HepG2 (cell line): ENCODE data around the gene RRP12. TPM values are rescaled to one million over a fixed set of nuclear protein-coding genes. Genes with fewer than 3 reads are reported as not detected.

Source experiments
- ATRX ChIP-seq: sonication (generic); formaldehyde crosslinking; IDR thresholded peaks from 2 replicates; pipeline ENCODE4 v1.4.0; 2020; ENCODE audit warnings: missing genetic modification reagents, borderline replicate concordance
- CENPX ChIP-seq: sonication (generic); formaldehyde crosslinking; IDR thresholded peaks from 2 replicates; pipeline ENCODE4 v1.9.0; 2021; ENCODE audit warnings: mild to moderate bottlenecking, missing genetic modification reagents, moderate library complexity
- MAFG ChIP-seq: sonication (generic); formaldehyde crosslinking; IDR thresholded peaks from 2 replicates; pipeline ENCODE4 v1.5.1; 2020; ENCODE audit warnings: mild to moderate bottlenecking, missing genetic modification reagents
- NCOA2 ChIP-seq: sonication (generic); formaldehyde crosslinking; IDR thresholded peaks from 2 replicates; pipeline ENCODE4 v1.8.0; 2022; ENCODE audit warnings: inconsistent platforms
- NRL ChIP-seq: sonication (generic); formaldehyde crosslinking; IDR thresholded peaks from 2 replicates; pipeline ENCODE4 v1.5.0; 2020; ENCODE audit warnings: missing genetic modification reagents, mild to moderate bottlenecking, moderate library complexity, borderline replicate concordance
- POLR2AphosphoS5 ChIP-seq: IDR thresholded peaks from 2 replicates; pipeline ENCODE4 v1.6.1; 2012; ENCODE audit warnings: low read depth, low read length
- RBAK ChIP-seq: sonication (generic); formaldehyde crosslinking; IDR thresholded peaks from 2 replicates; pipeline ENCODE4 v1.5.1; 2020; ENCODE audit warnings: mild to moderate bottlenecking, missing genetic modification reagents
- SETDB1 ChIP-seq: sonication (generic); formaldehyde crosslinking; IDR thresholded peaks from 2 replicates; pipeline ENCODE4 v1.5.1; 2020; ENCODE audit warnings: missing genetic modification reagents, mild to moderate bottlenecking, borderline replicate concordance
- SPEN ChIP-seq: sonication (generic); formaldehyde crosslinking; IDR thresholded peaks from 2 replicates; pipeline ENCODE4 v1.5.1; 2020; ENCODE audit warnings: low read depth, mild to moderate bottlenecking, missing genetic modification reagents
- ZNF121 ChIP-seq: sonication (generic); formaldehyde crosslinking; IDR thresholded peaks from 2 replicates; pipeline ENCODE4 v1.5.0; 2020; ENCODE audit warnings: mild to moderate bottlenecking, missing genetic modification reagents
- ZNF160 ChIP-seq: sonication (generic); formaldehyde crosslinking; IDR thresholded peaks from 2 replicates; pipeline ENCODE4 v1.8.0; 2022; ENCODE audit warnings: mild to moderate bottlenecking, inconsistent platforms, missing genetic modification reagents
- ZNF264 ChIP-seq: sonication (generic); formaldehyde crosslinking; IDR thresholded peaks from 2 replicates; pipeline ENCODE4 v1.4.0; 2020; ENCODE audit warnings: missing genetic modification reagents
- ZNF530 ChIP-seq: sonication (generic); formaldehyde crosslinking; IDR thresholded peaks from 2 replicates; pipeline ENCODE4 v1.5.0; 2020; ENCODE audit warnings: low read depth, mild to moderate bottlenecking, missing genetic modification reagents
- ZNF558 ChIP-seq: sonication (generic); formaldehyde crosslinking; IDR thresholded peaks from 2 replicates; pipeline ENCODE4 v1.9.0; 2022; ENCODE audit warnings: mild to moderate bottlenecking, missing genetic modification reagents, borderline replicate concordance
- ZNF607 ChIP-seq: sonication (generic); formaldehyde crosslinking; IDR thresholded peaks from 2 replicates; pipeline ENCODE4 v1.5.1; 2020; ENCODE audit warnings: missing genetic modification reagents, mild to moderate bottlenecking, borderline replicate concordance
- ZNF615 ChIP-seq: sonication (generic); formaldehyde crosslinking; IDR thresholded peaks from 2 replicates; pipeline ENCODE4 v1.5.0; 2020; ENCODE audit warnings: mild to moderate bottlenecking, missing genetic modification reagents, borderline replicate concordance
- ZNF619 ChIP-seq: sonication (generic); formaldehyde crosslinking; IDR thresholded peaks from 2 replicates; pipeline ENCODE4 v1.4.0; 2020; ENCODE audit warnings: mild to moderate bottlenecking, missing genetic modification reagents
- polyA plus RNA-seq, 8 experiments: library from polyadenylated mRNA; depleted of rRNA in 3 of 8; stranded (reverse) in 7 of 8; unstranded in 1 of 8; fragments of >200 nt; fragmentation: Illumina TruSeq in 4 of 8; extraction: Trizol in 4 of 8; gene quantifications; 2 replicates each; pipeline versions ENCODE4 v1.2.1 to v1.2.3, GENCODE V29; 2011 to 2016; ENCODE audit warnings: low read depth in 4 of 8, missing spikeins in 1 of 8, mixed read lengths in 1 of 8; ENCODE audit not compliant: insufficient read depth in 1 of 8
- total RNA-seq, 5 experiments: library from RNA; depleted of rRNA; stranded (reverse); fragments of >200 nt; fragmentation: Illumina TruSeq; extraction: Trizol; gene quantifications; 2 replicates each; pipeline ENCODE4 v1.2.3, GENCODE V29; 2016; ENCODE audit warnings: low read depth in 1 of 5
- TF ChIP-seq, protein P1 (sequence below): sonication (generic); formaldehyde crosslinking; IDR thresholded peaks from 2 replicates; pipeline ENCODE4 v1.4.0; 2020; ENCODE audit warnings: missing genetic modification reagents, mild to moderate bottlenecking, borderline replicate concordance
- TF ChIP-seq, protein P2 (sequence below): sonication (generic); formaldehyde crosslinking; IDR thresholded peaks from 2 replicates; pipeline ENCODE4 v1.5.1; 2020; ENCODE audit warnings: mild to moderate bottlenecking, missing genetic modification reagents, borderline replicate concordance
- TF ChIP-seq, protein P3 (sequence below): sonication (generic); formaldehyde crosslinking; IDR thresholded peaks from 2 replicates; pipeline ENCODE4 v1.5.0; 2020; ENCODE audit warnings: mild to moderate bottlenecking, low read depth, missing genetic modification reagents, borderline replicate concordance
- TF ChIP-seq, protein P4 (sequence below): sonication (generic); formaldehyde crosslinking; IDR thresholded peaks from 2 replicates; pipeline ENCODE4 v1.5.1; 2020; ENCODE audit warnings: missing genetic modification reagents, mild to moderate bottlenecking, borderline replicate concordance

The RRP12 gene
- total and polyA plus RNA-seq, 2 of the 13 experiments (the other 11 are each of a cell fraction or from before 2014, with no cell fraction given): 13.2 to 39.4 TPM

DNA sequence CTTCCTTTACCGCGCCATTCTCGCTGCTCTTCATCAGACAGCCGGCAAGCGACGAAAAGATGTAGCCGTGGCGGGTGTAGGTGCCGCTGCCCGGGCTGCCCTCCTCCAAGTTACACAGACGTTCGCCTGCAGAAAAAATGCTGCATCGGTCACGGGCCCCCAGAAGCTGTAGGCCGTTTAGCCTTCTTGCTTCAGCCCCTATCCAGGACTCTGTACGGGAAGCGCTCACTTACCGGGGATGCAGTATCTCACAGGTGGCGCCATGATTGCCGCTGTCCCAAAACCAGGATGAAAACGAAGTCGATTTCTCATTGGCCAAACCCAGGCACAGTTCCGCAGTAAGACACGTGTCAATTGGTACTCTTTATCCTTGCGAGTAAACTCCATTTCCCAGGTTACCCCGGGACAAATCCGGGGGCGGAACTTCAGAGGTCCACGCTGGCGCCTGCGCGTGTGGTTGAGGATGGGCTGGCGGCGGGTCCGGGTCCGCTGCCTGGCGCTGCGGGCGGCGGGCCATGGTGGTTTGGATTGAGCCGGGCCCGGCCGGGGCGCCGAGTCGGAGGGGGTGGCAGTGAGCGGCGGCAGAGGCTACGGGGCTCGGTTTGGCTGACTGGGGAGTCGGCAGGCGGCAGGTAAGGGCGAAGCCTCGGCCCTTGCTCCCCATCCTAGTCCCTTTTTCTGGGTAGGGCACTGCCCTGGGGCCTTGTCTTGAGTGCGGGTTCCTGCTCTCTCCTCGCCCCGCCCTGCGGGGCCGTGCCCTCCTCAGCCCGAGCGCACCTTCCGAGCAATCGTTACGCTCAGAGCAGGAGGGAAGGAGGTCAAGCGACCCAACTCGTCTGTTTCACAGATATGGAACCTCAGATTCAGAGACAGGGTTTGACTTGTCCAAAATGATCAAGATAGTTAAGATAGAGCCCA lies 44.8 kb upstream of the RRP12 start, which contains the start of the genes EXOSC1 and ZDHHC16 (continued):
- TF ChIP-seq, protein P1, sequence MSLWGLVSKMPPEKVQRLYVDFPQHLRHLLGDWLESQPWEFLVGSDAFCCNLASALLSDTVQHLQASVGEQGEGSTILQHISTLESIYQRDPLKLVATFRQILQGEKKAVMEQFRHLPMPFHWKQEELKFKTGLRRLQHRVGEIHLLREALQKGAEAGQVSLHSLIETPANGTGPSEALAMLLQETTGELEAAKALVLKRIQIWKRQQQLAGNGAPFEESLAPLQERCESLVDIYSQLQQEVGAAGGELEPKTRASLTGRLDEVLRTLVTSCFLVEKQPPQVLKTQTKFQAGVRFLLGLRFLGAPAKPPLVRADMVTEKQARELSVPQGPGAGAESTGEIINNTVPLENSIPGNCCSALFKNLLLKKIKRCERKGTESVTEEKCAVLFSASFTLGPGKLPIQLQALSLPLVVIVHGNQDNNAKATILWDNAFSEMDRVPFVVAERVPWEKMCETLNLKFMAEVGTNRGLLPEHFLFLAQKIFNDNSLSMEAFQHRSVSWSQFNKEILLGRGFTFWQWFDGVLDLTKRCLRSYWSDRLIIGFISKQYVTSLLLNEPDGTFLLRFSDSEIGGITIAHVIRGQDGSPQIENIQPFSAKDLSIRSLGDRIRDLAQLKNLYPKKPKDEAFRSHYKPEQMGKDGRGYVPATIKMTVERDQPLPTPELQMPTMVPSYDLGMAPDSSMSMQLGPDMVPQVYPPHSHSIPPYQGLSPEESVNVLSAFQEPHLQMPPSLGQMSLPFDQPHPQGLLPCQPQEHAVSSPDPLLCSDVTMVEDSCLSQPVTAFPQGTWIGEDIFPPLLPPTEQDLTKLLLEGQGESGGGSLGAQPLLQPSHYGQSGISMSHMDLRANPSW (CRISPR knock-in tag): peak; percentile 42; the same call in 1 of the 2 replicates
- TF ChIP-seq, protein P2, sequence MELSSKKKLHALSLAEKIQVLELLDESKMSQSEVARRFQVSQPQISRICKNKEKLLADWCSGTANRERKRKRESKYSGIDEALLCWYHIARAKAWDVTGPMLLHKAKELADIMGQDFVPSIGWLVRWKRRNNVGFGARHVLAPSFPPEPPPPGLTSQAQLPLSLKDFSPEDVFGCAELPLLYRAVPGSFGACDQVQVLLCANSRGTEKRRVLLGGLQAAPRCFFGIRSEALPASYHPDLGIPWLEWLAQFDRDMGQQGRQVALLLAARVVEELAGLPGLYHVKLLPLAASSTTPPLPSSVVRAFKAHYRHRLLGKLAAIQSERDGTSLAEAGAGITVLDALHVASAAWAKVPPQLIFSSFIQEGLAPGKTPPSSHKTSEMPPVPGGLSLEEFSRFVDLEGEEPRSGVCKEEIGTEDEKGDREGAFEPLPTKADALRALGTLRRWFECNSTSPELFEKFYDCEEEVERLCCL: no peak
- no peak for TF ChIP-seq ATRX (CRISPR knock-in tag)
- TF ChIP-seq ZNF619 (CRISPR knock-in tag): no peak; the same call in 1 of the 2 replicates
- TF ChIP-seq CENPX: no peak
- TF ChIP-seq ZNF121: 0 out of 2 replicates have a peak, but pooled peaks have one; percentile 40
- TF ChIP-seq MAFG: no peak
- no peak for TF ChIP-seq ZNF530 (CRISPR knock-in tag)
- TF ChIP-seq ZNF607 (CRISPR knock-in tag): 0 out of 2 replicates have a peak, but pooled peaks have one; percentile 38
- TF ChIP-seq, protein P3, sequence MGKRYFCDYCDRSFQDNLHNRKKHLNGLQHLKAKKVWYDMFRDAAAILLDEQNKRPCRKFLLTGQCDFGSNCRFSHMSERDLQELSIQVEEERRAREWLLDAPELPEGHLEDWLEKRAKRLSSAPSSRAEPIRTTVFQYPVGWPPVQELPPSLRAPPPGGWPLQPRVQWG: no peak
- no peak for TF ChIP-seq SETDB1
- TF ChIP-seq NCOA2: no peak; the same call in 1 of the 2 replicates
- TF ChIP-seq ZNF558 (CRISPR knock-in tag): no peak; the same call in 1 of the 2 replicates
- peak; percentile 65; the same call in 1 of the 2 replicates for TF ChIP-seq ZNF160 (CRISPR knock-in tag)
- 0 out of 2 replicates have a peak, but pooled peaks have one; percentile 50 for TF ChIP-seq ZNF264 (CRISPR knock-in tag)
- TF ChIP-seq NRL (CRISPR knock-in tag): no peak; the same call in none of the 2 replicates
- TF ChIP-seq, protein P4, sequence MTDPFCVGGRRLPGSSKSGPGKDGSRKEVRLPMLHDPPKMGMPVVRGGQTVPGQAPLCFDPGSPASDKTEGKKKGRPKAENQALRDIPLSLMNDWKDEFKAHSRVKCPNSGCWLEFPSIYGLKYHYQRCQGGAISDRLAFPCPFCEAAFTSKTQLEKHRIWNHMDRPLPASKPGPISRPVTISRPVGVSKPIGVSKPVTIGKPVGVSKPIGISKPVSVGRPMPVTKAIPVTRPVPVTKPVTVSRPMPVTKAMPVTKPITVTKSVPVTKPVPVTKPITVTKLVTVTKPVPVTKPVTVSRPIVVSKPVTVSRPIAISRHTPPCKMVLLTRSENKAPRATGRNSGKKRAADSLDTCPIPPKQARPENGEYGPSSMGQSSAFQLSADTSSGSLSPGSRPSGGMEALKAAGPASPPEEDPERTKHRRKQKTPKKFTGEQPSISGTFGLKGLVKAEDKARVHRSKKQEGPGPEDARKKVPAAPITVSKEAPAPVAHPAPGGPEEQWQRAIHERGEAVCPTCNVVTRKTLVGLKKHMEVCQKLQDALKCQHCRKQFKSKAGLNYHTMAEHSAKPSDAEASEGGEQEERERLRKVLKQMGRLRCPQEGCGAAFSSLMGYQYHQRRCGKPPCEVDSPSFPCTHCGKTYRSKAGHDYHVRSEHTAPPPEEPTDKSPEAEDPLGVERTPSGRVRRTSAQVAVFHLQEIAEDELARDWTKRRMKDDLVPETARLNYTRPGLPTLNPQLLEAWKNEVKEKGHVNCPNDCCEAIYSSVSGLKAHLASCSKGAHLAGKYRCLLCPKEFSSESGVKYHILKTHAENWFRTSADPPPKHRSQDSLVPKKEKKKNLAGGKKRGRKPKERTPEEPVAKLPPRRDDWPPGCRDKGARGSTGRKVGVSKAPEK: no peak
- TF ChIP-seq ZNF615 (CRISPR knock-in tag): no peak
- no peak for TF ChIP-seq RBAK (CRISPR knock-in tag)
- peak; percentile 83 for TF ChIP-seq POLR2AphosphoS5
- TF ChIP-seq SPEN (CRISPR knock-in tag): peak; percentile 40; the same call in 1 of the 2 replicates
